GM19463 (cell line): ENCODE results near the gene DNAJC21.

Source experiments
- ATAC-seq: cut with Tn5 transposase; IDR thresholded peaks from one replicate; pipeline ENCODE4 v1.9.1; 2021; ENCODE audit warnings: mild to moderate bottlenecking, moderate library complexity; ENCODE audit not compliant: unreplicated experiment

The DNAJC21 gene

DNA sequence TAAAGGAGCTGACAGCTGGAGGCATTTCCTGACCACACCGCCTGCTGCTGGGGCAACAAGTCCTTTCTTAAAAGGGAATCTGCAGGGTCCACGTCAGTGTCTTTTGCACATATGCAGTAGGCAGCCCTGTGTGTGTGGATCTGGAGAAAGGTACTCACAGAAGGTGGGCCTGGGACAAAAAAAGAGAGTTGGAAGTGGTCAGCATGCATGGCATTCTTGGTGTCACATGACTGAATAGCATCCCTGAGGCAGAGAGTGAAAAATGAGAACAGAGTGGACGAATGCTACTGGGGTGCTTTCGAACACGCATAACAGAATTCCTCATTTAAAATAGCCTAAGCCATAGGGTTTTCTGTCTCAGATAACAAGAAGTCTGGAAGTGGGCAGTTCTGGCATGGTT is 47.0 kb downstream of the DNAJC21 start:
- no peak for ATAC-seq

DNA sequence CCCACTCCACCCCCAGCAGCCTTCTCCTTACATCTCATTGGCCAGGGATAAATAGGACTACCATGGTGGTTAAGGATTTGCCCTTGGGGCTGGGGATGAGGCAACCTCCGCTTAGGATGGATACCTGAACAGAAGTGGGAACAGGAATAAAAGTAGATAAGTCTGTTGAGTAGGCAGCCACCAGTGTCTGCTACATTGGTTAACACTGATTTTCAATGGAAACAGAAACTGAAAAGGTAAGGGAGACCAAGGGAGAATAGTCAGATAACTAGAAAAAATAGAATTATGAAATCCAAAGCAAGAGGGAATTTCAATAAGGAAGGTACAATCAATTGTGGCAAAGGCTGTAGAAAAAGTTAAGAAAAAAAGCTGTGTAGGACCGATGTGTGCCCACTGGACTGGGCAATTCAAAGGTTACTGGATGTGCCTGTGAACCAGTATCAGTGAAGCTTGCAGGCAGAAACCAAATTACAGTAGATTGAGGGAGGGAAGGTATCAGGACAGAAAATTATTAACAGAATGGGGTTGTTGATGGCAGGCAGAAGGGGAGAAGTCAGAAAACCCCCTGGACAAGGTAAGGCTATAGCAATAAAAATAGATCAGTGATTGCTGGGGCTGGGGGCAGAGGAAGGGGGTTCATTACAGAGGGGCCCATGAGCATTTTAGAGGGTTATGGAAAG is 48.7 kb downstream of the DNAJC21 start:
- ATAC-seq = peak; percentile 88

DNA sequence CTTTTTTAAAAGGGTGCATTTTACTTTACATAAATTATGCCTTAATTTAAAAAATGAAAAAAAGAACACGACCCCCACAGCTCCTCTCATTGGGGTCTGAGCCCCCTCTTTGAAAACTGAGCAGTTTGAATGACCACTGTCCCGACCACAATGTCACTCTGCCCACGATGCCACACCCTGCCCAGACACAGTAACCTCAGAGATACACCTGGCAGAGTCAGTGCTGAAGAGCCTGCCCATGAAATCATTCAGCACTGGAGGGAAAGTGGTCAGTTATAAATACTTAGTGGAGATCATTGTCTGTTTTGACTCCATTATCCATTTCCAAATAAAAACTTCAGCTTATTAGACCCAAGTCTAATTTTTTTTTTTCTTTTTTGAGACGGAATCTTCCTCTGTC is 49.3 kb downstream of the DNAJC21 start:
- peak; percentile 49 for ATAC-seq

DNA sequence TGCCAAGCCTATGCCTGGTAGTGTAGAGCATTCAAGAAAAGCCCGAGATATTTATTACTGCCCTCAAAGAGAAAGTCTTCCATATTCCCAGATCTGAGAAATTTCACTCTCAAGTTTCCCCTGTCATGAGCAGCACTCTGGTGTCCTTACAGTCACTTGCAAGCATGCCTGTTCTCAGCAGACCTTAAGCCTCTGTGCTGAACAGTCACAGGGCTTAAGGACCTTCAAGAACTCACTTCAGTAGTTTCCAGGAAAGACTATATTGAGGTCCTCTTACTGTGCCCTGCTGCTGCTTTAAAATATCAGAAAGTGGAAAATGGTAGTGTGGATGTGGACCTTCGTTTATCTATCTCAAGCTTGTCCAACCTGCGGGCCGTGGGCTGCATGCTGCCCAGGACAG is 53.5 kb downstream of the DNAJC21 start:
- no peak for ATAC-seq

DNA sequence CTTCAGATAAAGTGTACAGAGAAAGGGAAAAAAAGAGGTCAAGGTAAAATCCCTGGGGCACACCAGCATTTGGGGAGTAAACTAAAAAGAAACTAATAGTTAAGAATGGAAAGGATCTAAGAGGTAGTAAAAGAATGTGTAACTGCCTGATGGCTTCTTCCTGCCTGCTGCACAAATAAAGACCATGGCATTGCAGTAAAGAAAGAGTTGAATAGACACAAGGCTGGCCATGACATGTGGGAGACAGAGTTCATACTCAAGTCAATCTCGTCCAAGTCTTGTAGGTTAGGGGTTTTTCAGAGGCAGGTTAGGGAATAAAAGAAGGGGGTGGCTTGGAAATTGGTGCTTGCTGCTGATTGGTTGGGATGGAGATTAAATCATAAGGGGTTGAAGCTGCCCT is 57.6 kb downstream of the DNAJC21 start:
- no peak for ATAC-seq

DNA sequence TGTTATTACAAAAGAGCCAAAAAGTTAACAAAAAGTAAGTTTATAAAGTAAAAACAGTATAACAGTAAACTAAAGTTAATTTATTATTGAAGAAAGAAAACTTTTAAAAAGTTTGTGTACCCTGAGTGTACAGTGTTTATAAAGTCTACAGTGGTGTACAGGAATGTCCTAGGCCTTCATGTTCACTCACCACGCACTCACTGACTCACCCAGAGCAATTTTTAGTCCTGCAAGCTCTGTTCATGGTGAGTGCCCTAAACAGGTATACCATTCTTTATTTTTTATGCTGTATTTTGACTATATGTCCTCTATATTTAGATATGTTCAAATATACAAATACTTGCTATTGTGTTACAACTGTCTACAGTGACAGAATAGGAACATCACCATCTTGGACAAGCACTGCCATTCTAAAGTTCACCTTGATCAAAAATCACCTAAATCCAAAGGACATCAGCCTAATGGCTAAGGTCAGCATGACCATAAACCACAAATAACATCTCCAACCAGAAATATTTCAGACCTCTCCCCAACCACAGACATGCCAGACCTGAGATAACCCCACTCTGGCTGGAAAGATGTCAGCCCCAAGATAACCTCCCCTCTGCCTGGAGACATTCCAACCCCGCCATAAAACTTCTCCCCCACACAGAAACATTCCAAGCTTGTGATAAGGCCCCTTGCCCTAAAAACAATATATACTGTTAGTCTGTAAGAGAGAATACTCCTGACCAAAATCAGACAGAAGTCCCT is 62.3 kb downstream of the DNAJC21 start:
- no peak for ATAC-seq

DNA sequence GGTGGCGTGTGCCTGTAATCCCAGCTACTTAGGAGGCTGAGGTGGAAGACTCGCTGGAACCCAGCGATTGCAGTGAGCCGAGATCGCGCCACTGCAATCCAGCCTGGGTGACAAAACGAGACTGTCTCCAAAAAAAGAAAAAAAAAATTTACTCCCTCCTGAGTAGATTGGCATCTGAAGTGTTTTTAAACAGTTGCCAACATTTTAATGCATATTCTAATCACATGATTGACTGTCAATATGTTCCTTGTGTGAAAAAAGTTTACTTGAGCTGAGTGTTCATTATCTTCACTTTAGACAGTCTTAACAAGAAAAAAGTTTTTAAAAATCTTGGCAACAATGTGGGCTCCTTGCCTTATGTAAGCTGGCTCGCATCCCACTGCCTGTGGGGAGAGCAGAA is 64.6 kb downstream of the DNAJC21 start:
- no peak for ATAC-seq

DNA sequence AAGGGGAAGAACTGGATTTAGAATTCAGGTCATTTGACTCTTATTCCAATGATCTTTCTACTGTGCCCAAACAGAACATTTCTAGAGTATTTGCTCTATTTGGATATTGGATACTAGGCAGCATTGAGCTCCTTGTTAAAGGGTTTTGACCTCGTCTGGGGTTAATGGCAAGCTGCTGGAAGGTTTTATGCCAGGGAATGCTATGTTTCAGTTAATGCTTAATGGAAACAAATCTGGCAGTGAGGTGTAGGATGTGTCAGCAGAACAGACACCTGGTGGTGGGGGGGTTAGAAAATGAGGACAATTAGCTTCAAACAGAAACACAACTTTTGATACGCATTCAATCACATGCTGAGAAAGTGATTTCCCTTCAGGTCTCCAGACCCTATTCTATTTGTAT is 66.9 kb downstream of the DNAJC21 start:
- no peak for ATAC-seq

DNA sequence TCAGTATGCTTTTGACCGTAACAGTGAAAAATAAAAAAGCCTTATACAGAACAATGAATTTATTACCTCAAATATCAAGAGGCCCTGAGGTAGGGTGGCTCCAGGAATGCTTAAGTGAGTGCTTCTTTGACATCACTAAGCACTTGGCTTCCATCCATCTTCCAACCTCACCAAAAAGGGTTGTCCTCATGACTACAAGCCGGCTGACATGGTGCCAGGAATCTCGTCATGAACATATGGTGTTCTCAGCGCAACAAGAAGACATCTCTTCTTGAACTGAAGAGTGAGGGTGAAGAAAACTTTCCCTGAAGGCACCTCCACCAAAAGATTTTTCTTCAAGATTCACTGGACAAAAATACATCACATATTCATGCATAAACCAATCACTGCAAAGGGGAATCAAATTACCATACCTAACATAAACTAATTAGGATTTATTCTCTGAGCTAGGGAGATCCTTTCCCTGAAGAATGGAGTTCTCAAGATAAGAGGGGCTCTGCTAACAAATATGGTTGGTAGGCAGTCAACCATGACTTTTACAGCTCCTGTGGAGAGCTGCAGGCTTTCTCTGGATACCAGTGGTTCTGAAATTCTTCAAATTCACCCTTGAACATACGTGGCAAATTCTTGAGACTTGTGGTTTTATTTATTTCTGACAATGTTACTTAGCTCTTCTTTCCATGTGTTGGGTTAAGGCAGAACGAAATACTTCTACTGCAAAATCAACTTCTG is 68.9 kb downstream of the DNAJC21 start:
- no peak for ATAC-seq

DNA sequence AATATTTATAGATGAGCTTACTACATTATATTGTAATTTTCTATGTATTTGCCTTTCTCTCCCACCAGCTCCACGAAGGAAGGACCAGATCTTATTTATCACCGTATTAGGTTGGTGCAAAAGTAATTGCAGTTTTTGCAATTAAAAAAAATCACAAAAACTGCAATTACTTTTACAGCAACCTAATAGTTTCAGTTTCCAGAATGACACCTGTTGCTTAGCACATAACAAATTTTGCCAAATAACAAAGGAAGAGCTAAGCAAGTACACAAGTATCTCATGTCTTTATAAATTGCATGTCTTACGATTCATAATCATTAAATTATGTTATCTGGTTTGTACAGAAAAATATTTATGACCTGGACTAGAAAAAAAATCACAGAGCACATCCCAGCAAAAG is 72.5 kb downstream of the DNAJC21 start:
- no peak for ATAC-seq

DNA sequence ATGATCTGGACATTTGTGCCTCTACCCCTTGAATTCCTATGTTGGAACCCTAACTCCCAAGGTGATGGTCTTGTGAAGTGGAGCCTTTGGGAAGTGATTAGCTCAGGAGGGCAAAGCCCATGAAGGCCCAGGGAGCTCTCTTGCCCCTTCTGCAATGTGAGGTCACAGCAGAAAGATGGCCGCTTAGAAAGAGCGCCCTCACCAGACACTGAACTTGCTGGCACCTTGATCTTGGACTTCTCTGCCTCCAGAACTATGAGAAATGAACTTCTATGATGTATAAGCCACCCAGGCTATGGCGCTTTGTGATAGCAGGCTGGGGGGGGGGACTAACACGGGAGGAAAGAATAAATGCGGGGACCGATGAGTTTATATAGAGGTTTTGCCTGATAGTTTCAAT is 73.1 kb downstream of the DNAJC21 start:
- ATAC-seq = no peak

DNA sequence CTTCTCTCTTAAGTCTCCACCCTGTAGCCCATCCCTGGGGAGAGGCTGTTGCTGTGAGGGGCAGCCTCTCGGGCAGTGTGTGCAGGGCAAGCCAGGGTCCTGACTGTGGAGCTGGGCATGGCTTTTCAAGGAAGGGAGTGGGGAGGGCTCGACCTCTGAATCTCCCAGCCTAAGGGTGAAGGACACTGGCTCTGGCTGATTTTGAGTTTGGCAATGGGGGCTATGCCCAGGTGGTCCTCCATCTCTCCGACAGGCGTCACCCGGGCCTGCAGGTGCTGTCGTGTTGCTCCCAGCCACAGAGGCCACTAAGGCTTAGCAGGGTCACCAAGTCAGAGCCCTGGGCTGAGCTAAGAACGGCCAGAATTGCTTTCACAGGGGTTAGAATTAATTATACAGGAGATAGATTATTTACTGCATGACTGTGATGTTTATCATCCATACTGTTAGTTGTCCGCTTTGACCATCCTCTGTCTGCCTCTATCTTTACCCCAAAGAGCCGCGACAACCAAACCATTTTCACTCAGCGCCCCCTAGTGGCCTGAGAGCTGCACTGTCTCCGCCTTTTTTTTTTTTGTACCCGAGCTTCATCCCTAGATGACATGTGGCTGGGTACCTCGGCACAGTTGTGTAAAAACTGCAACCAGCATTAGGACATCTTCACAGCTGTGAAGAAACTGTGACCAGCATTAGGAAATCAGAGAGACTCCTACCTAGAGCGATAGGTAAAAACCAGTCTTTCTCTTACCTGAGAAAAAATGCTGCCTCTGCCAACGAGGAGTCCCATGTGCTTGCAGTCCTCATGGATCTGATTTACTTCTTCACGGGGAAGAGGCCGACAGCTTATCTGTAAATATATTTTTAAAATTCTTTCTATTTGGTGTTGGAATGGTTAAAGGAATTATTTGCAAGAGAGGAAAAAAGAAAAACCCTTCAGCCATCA is 73.9 kb downstream of the DNAJC21 start:
- peak; percentile 63 for ATAC-seq

DNA sequence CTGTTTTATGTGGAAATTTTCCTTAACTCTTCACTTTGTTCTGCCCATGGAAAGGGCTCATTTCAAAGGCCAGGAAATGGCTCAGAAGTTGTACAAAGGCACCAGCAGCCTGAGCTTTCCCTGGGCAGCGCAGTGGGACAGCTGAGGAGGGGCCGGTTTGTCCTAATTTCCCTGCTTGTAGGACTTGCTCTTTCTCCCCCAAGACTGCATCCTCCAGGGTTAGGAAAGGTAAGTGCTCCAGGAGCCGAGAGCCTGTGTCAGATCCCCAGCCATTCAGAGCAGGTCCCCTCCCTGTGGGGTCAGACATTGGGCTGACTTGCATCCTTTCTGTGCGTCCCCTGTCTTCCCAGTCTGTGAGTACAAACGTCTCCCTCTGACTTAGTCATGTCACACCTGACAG is 74.8 kb downstream of the DNAJC21 start:
- ATAC-seq = no peak

DNA sequence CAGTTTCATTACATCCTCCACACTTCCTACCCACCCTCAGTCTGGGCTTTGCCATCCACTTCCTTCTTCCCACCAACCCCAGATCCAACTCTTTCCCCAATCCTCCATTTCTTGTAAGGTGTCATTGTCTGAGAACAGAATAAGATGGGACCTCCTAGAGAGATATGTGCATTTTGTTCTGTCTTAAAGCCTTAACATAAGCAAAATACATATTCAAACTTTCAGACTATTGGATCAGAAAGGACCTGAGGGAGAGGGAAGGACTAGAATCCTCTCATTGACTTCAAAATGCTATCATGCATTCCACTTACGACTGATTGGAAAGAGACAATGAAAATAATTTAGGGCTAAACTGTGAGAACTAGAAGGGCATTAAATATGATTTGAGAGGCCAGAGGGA is 75.4 kb downstream of the DNAJC21 start:
- no peak for ATAC-seq
